ENCODE results near the gene DNAH10. TPM values are rescaled to one million over a fixed set of nuclear protein-coding genes. Genes with fewer than 3 reads are reported as not detected.

DNAH10 gene
- total RNA-seq, 1 donor from 2014 or later: 0.08 TPM

- intact Hi-C loops (cut with DNase I): no loop called here
- ATAC-seq (ENCODE audit: poor library complexity): no peak
- no peak for DNase-seq
Measured at GRCh38 chr12:123829561-123829960, 67.5 kb downstream of the DNAH10 start.

GRCh38 chr12:123830675-123831074 is 68.6 kb downstream of the DNAH10 start:
- intact Hi-C loops (cut with DNase I): no loop called here
- no peak for ATAC-seq (ENCODE audit: poor library complexity)
- no peak for DNase-seq

- intact Hi-C loops (cut with DNase I): no loop called here
- ATAC-seq (ENCODE audit: poor library complexity) (no peak), DNase-seq (no peak)
Measured at GRCh38 chr12:123832052-123832451, 70.0 kb downstream of the DNAH10 start.

DNA sequence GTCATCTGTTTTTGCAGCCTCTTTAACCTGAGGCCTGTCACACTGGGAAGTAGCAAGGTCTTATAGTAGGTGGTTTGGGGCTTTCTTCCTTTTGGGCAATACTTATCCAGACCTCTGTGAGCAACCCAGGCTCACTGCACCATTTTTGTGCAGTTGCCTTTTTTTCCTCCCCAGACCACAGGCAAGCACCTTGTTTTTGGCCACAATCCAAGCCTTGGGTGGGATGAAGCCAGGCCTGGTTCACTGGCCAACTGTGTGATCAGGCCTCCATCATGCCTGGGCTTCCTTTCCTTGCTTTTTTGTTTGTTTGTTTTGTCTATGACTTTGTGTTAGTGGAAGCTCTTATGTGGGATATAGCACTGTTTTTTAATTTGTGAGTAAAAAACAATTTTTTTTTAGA is 71.7 kb downstream of the DNAH10 start:
- intact Hi-C loops (cut with DNase I): no loop called here
- DNase-seq: no peak
- no peak for ATAC-seq (ENCODE audit: poor library complexity)

DNA sequence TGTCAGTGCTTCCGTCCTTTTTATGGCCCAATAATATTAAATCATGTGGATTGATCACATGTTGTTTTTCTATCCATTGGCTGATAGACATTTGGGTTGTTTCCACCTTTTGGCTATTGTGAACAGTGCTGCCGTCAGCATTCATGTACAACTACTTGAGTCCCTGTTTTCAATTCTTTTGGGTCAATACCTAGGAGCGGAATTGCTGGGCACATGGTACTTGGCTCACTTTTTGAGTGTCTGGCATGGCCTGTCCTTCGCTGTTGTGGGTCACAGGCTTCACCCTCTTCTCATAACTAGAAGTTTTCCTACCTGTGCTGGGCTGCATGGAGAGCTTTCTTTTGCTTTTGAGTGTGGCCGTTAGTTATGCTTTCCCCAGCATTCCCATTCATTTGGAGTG is 72.7 kb downstream of the DNAH10 start:
- DNase-seq (no peak), ATAC-seq (ENCODE audit: poor library complexity) (no peak)
- intact Hi-C loops (cut with DNase I): no loop called here

DNA sequence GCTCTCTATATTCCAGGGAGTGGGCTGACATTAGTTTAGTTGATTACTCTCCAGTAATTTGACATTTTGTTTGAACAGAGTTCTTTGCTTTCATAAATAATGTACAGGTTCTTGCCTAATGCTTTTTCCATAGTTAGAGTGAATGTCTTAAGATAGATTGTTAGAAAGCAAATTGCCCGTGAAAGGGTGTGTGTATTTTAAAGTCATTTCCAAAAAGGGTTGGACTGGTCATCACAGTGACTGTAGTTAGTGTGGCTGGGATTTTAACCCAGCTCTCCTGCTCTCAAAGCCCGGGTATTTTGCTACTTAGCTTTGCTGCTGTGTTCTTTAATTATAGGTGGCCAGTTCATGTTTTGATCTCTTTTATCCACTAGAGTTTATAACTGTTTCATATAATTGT is 74.2 kb downstream of the DNAH10 start:
- DNase-seq (no peak), ATAC-seq (ENCODE audit: poor library complexity) (no peak)
- intact Hi-C loops (cut with DNase I): no loop called here

- DNase-seq (no peak), ATAC-seq (ENCODE audit: poor library complexity) (no peak)
- intact Hi-C loops (cut with DNase I): no loop called here
Measured at GRCh38 chr12:123839826-123840225, 77.7 kb downstream of the DNAH10 start.

DNA sequence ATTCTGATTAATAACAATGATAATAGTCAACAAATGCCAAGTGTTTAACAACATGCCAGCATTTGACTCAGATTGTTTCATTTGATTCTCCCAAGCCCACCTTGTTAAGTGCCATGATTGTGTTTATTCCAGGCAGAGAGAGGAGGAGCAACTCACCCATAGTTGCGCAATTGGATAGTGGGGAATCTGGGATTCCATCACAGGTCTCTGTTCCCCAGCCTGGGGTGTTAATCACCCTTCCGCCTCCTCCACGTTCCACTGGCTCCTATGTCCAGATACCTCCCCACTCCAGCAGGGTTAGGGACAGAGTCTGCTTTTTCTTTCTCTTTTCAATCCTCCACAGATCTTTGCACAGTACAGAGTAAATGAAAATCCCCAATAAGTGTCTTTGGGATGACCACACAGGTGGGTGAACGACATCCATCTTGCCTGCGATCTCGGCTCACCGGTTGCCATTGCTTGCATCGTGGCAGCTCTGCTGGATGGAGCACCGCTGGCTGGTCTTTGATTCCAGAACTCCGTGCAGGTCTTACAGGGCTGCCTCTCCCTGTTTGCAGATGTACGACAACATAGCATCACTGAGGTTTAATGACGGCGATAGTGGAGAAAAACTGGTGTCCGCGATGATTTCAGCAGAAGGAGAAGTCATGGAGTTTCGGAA is 78.8 kb downstream of the DNAH10 start:
- intact Hi-C loops (cut with DNase I): no loop called here
- DNase-seq (no peak), ATAC-seq (ENCODE audit: poor library complexity) (no peak)

DNA sequence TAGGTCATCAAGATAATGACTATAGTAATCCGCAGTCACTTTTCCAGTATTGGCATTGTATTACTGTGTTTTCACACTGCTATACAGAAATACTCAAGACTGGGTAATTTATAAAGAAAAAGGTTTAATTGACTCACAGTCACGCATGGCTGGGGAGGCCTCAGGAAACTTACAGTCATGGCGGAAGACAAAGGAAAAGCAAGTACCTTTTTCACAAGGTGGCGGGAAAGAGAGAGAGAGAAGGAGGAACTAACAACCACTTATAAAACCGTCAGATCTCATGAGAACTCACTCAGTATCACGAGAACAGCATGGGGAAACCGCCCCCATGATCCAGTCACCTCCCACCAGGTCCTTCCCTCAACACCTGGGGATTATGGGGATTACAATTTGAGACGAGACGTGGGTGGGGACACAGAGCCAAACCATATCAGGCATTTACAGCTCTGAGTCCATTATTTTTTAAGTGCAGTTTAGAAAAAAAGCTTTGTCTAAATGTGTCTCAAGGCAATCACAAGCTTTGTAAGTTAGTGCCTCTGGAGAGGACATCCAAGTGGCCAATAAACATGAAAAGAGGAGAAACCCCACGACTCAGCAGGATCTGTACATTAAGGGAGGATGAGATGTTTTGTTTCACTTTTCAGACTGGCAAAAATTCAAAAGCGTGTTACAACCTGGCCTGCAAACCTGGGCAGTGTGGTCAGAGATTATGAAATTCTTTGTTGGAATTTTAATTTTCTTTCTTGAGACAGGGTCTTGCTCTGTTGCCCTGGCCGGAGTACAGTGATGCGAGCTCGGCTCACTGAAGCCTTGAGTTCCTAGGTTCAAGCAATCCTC is 82.0 kb downstream of the DNAH10 start:
- ATAC-seq (ENCODE audit: poor library complexity) (no peak), DNase-seq (no peak)
- intact Hi-C loops (cut with DNase I): no loop called here

DNA sequence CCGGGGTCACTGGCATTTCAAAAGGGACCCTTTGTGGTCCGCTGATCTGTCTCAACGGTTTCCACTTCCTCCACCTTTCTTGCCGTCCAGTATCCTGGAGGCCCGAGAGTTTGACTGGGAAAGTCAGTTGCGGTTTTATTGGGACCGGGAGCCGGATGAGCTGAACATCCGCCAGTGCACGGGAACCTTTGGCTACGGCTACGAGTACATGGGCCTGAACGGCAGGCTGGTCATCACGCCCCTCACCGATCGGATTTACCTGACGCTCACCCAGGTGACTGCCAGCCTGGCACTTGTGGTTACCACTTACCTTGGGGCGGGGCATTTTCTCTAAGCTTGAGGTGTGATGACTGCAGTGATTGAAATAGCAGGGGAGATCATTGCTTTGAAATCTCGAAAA is 83.8 kb downstream of the DNAH10 start:
- intact Hi-C loops (cut with DNase I): no loop called here
- DNase-seq (no peak), ATAC-seq (ENCODE audit: poor library complexity) (no peak)

DNA sequence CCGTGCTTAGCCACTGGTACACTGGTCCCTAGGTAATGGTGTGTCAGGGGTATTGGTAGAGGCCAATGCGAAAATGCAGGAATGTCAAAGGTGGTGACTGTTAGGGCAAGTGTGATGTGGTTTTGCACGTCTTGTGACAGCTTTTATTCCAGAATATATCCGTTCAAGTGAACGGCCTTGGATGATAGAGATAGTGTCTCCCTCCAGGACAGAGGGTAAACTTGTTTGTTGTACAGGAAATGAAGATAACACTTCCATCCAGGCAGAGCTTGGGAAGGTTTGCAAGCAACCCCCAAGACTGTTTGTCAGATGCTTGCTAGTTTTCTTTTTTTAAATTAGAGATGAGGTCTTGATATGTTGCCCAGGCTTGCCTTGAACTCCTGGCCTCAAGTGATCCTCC is 84.2 kb downstream of the DNAH10 start:
- intact Hi-C loops (cut with DNase I): no loop called here
- DNase-seq: no peak
- ATAC-seq (ENCODE audit: poor library complexity): no peak

- no peak for DNase-seq
- intact Hi-C loops (cut with DNase I): no loop called here
- ATAC-seq (ENCODE audit: poor library complexity): no peak
Measured at GRCh38 chr12:123847019-123847418, 84.9 kb downstream of the DNAH10 start.

DNA sequence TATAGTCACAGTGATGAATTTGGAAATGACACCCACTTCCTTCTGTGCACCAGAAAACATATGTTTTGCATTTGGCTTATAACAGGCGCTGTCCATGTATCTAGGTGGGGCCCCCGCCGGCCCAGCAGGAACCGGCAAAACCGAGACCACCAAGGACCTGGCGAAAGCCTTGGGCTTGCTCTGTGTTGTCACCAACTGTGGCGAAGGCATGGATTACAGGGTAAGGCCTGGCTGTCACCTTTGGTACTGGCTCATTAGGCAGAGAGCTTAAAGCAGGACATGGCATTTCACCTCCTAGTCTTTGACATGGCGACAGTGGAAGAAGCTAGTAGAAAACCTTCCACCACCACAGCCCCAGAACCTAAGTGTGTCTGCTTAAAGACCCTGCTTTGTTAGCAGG is 85.8 kb downstream of the DNAH10 start:
- intact Hi-C loops (cut with DNase I): no loop called here
- DNase-seq (no peak), ATAC-seq (ENCODE audit: poor library complexity) (no peak)

GRCh38 chr12:123849517-123849916 is 87.4 kb downstream of the DNAH10 start:
- intact Hi-C loops (cut with DNase I): no loop called here
- no peak for ATAC-seq (ENCODE audit: poor library complexity)
- DNase-seq: no peak

GRCh38 chr12:123850246-123851134 is 88.4 kb downstream of the DNAH10 start:
- ATAC-seq (ENCODE audit: poor library complexity) (no peak), DNase-seq (no peak)
- intact Hi-C loops (cut with DNase I): no loop called here

DNA sequence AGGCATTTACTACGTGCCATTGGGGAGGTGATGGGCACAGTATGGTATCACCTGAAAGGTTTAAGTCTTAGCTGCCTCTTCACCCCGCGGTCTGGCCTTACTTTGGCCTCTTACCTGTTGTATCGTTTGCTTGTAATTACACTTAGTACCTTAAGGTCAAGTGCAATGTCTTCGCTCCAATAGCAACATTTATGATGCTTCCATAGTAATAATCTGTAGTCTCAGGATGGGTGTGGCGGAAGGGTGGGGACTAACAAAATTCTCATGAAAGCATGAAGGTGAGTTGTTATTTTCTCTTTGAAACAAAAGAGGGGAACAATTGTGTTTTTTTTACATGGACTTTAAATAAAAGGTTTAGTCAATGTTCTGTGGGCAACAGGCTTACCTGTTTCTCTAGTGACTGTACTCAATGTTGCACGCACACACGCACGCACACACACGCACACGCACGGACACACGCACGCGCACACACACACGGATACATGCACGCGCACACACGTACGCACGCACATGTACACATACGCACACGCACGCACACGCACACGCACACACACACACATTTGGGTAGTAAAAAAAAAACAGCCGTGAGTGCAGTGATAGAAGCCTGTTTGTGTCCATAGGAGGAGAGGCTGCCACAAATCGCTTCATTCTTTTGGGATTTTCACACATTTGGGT is 91.4 kb downstream of the DNAH10 start:
- intact Hi-C loops (cut with DNase I): no loop called here
- ATAC-seq (ENCODE audit: poor library complexity) (no peak), DNase-seq (no peak)

- DNase-seq (no peak), ATAC-seq (ENCODE audit: poor library complexity) (no peak)
- intact Hi-C loops (cut with DNase I): no loop called here
Measured at GRCh38 chr12:123854232-123854631, 92.1 kb downstream of the DNAH10 start.

GRCh38 chr12:123854918-123855317 is 92.8 kb downstream of the DNAH10 start:
- ATAC-seq (ENCODE audit: poor library complexity) (no peak), DNase-seq (no peak)
- intact Hi-C loops (cut with DNase I): no loop called here

GRCh38 chr12:123856681-123857080 is 94.6 kb downstream of the DNAH10 start:
- DNase-seq (no peak), ATAC-seq (ENCODE audit: poor library complexity) (no peak)
- intact Hi-C loops (cut with DNase I): no loop called here
